Endothelial cell of umbilical vein (primary cell): ENCODE measurements around the gene RAB19. TPM values are rescaled to one million over a fixed set of nuclear protein-coding genes. Genes with fewer than 3 reads are reported as not detected.

Experiments
- BruUV-seq: library from RNA; stranded (reverse); fragments of 400-500 nt; replicated peaks from 2 replicates; lab custom pipeline; 2021; lab: Mats Ljungman, UMichigan
- CTCF ChIA-PET: fragments of 300-600, 350-600 bp; sonication (Branson Sonifier 250); formaldehyde crosslinking; loops from one replicate; lab custom pipeline; 2021; ENCODE audit warnings: antibody characterized with exemption, inconsistent platforms; lab: Charles Lee
- POLR2A ChIA-PET: fragments of 300-600, 350-600 bp; sonication (Branson Sonifier 250); formaldehyde crosslinking; loops from one replicate; lab custom pipeline; 2021; ENCODE audit warnings: antibody characterized with exemption, inconsistent platforms; lab: Charles Lee
- DNase-seq: peaks from one replicate; pipeline ENCODE4 v3.0.0-alpha.2; 2011; ENCODE audit warnings: low read depth, low spot score
- FAIRE-seq: peaks from 2 replicates; lab custom pipeline; 2011; peaks lifted over from hg19 to GRCh38; lab: Jason Lieb, UNC
- H2AFZ ChIP-seq: 2 replicates; pipeline ENCODE4 v1.6.0; 2012; ENCODE audit warnings: low read depth, low read length, control low read depth, inconsistent platforms
- H3K27ac ChIP-seq: 2 replicates; pipeline ENCODE4 v1.5.1; 2011; ENCODE audit warnings: low read depth, mild to moderate bottlenecking, control low read depth, low read length, moderate library complexity; ENCODE audit not compliant: insufficient read depth
- H3K27me3 ChIP-seq, 2 experiments: 2 replicates each; pipeline versions ENCODE4 v1.6.0 to v1.6.1; 2011; ENCODE audit warnings: low read length in 2 of 2, mixed read lengths in 1 of 2; ENCODE audit not compliant: control insufficient read depth in 2 of 2, insufficient read depth in 2 of 2
- H3K36me3 ChIP-seq, 2 experiments: 2 replicates in 1 of 2; 3 replicates in 1 of 2; pipeline ENCODE4 v1.5.1; 2011; ENCODE audit warnings: low read length in 2 of 2, mild to moderate bottlenecking in 1 of 2, moderate library complexity in 1 of 2; ENCODE audit not compliant: control insufficient read depth in 2 of 2, insufficient read depth in 2 of 2; ENCODE audit errors: extremely low read depth in 1 of 2
- H3K4me1 ChIP-seq: 3 replicates; pipeline ENCODE4 v1.5.1; 2011; ENCODE audit warnings: mild to moderate bottlenecking, low read length; ENCODE audit not compliant: control insufficient read depth, insufficient read depth; ENCODE audit errors: extremely low read depth
- H3K4me2 ChIP-seq: 2 replicates; pipeline ENCODE4 v1.6.1; 2011; ENCODE audit warnings: low read length, control low read depth, mixed read lengths; ENCODE audit not compliant: insufficient read depth
- H3K4me3 ChIP-seq, 3 experiments: fragments of 200-600 bp in 1 of 3; sonication (generic), shearing (Covaris generic) in 1 of 3; replicated peaks in 1 of 3; 2 replicates each; pipeline ENCODE4 v1.5.1; 2011 to 2016; ENCODE audit warnings: control low read depth in 3 of 3, low read length in 3 of 3, mild to moderate bottlenecking in 2 of 3, inconsistent platforms in 1 of 3, low read depth in 1 of 3, moderate library complexity in 1 of 3; ENCODE audit not compliant: insufficient read depth in 1 of 3
- H3K79me2 ChIP-seq: 2 replicates; pipeline ENCODE4 v1.6.0; 2012; ENCODE audit warnings: low read length, inconsistent platforms; ENCODE audit not compliant: control insufficient read depth, insufficient read depth
- H3K9ac ChIP-seq: replicated peaks from 2 replicates; pipeline ENCODE3; 2011; ENCODE audit warnings: low read length, control low read depth; ENCODE audit not compliant: insufficient read depth; ENCODE audit errors: extremely low read depth
- H3K9me1 ChIP-seq: replicated peaks from 3 replicates; pipeline ENCODE4 v1.6.0; 2011; ENCODE audit warnings: mild to moderate bottlenecking, low read length; ENCODE audit not compliant: control insufficient read depth, insufficient read depth; ENCODE audit errors: extremely low read depth
- H3K9me3 ChIP-seq: replicated peaks from 2 replicates; pipeline ENCODE4 v1.5.1; 2012; ENCODE audit warnings: low read length, inconsistent platforms; ENCODE audit not compliant: control insufficient read depth, insufficient read depth
- H4K20me1 ChIP-seq: replicated peaks from 2 replicates; pipeline ENCODE3; 2011; ENCODE audit warnings: mild to moderate bottlenecking, low read length; ENCODE audit not compliant: control insufficient read depth, insufficient read depth; ENCODE audit errors: extremely low read depth
- CTCF ChIP-seq, 2 donors: IDR thresholded peaks; 1 replicate in 1 of 2; 2 replicates in 1 of 2; pipeline ENCODE4 v1.5.1; 2011; ENCODE audit warnings: low read length in 2 of 2, mild to moderate bottlenecking in 2 of 2, moderate library complexity in 2 of 2, control low read depth in 1 of 2, inconsistent platforms in 1 of 2, low read depth in 1 of 2; ENCODE audit not compliant: insufficient read depth in 1 of 2; ENCODE audit errors: extremely low read depth in 1 of 2
- EZH2 ChIP-seq: IDR thresholded peaks from 2 replicates; pipeline ENCODE4 v1.6.1; 2012; ENCODE audit warnings: borderline replicate concordance, low read depth, mild to moderate bottlenecking, moderate library complexity, low read length, inconsistent platforms; ENCODE audit not compliant: severe bottlenecking
- FOS ChIP-seq: IDR thresholded peaks from 2 replicates; pipeline ENCODE4 v1.6.1; 2011; ENCODE audit warnings: mild to moderate bottlenecking, low read length, moderate library complexity, borderline replicate concordance; ENCODE audit not compliant: insufficient read depth
- GATA2 ChIP-seq: IDR thresholded peaks from 2 replicates; pipeline ENCODE4 v1.7.0; 2011; ENCODE audit warnings: low read depth, mild to moderate bottlenecking, moderate library complexity, mixed read lengths, low read length; ENCODE audit not compliant: insufficient read length, insufficient read depth
- JUN ChIP-seq: IDR thresholded peaks from 2 replicates; pipeline ENCODE4 v1.6.1; 2011; ENCODE audit warnings: borderline replicate concordance, low read depth; ENCODE audit not compliant: insufficient read length, insufficient read depth
- MYC ChIP-seq: IDR thresholded peaks from one replicate; pipeline ENCODE4 v1.6.1; 2011; ENCODE audit warnings: mild to moderate bottlenecking, low read depth, low read length
- POLR2A ChIP-seq: IDR thresholded peaks from 2 replicates; pipeline ENCODE4 v1.6.1; 2012; ENCODE audit warnings: low read depth, mild to moderate bottlenecking, control low read depth, low read length
- POLR2AphosphoS5 ChIP-seq: IDR thresholded peaks from 2 replicates; pipeline ENCODE4 v1.6.1; 2012; ENCODE audit warnings: low read depth, mild to moderate bottlenecking, control low read depth, low read length, moderate library complexity; ENCODE audit not compliant: insufficient read depth
- dilution Hi-C: fragments of 300-500 bp; cut with MboI; formaldehyde crosslinking; loops from one replicate; pipeline ENCODE4 v1.15.0; 2019; ENCODE audit warnings: low sequenced_read_pairs; ENCODE audit not compliant: extremely low pct_ligation_motif_present
- intact Hi-C: fragments of 100-400 bp; cut with micrococcal nuclease; formaldehyde crosslinking; loops from one replicate; pipeline ENCODE4 v1.10.0; 2022
- polyA plus RNA-seq, 4 experiments: library from polyadenylated mRNA; depleted of rRNA in 3 of 4; stranded (reverse) in 3 of 4; unstranded in 1 of 4; fragments of >200 nt; gene quantifications; 2 replicates each; pipeline versions ENCODE4 v1.2.1 to v1.2.3, GENCODE V29; 2011 to 2012; ENCODE audit warnings: missing spikeins in 1 of 4
- total RNA-seq: library from RNA; stranded (reverse); gene quantifications from 2 replicates; pipeline ENCODE4 v1.2.3, GENCODE V29; 2021
- TF ChIP-seq, protein P1 (sequence below): IDR thresholded peaks from 2 replicates; pipeline ENCODE4 v1.6.1; 2011; ENCODE audit not compliant: insufficient read depth, insufficient read length

RAB19 gene
- total and polyA plus RNA-seq, 2 donors (not counting 3 experiments of a cell fraction or from before 2014, with no cell fraction given), result not detected

- POLR2A ChIA-PET, result no interaction called here
- intact Hi-C loops, result loop anchor here (5.0 kb wide), 1 partner anchor 43 kb away; no protein-coding TSS in a partner anchor
- peaks cover 19% of the 10 kb centered on the region for H3K4me1 ChIP-seq
- peaks cover 5% of the 10 kb centered on the region for H4K20me1 ChIP-seq
- H3K4me3 ChIP-seq, result no peak overlapping the region
- H3K9me1 ChIP-seq, result no peaks in the 10 kb centered on the region
- peak; percentile 6 for DNase-seq
- peaks cover 19% of the 10 kb centered on the region for H3K79me2 ChIP-seq
- H3K4me2 ChIP-seq, result no peak overlapping the region
- peaks cover 0 to 3% of the 10 kb centered on the region in 2 experiments for H3K27me3 ChIP-seq
- no peak for TF ChIP-seq FOS
- TF ChIP-seq, protein P1, sequence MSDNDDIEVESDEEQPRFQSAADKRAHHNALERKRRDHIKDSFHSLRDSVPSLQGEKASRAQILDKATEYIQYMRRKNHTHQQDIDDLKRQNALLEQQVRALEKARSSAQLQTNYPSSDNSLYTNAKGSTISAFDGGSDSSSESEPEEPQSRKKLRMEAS, result no peak
- TF ChIP-seq MYC, result no peak
- TF ChIP-seq CTCF (IDR thresholded peaks at IDR 0.05; ENCODE audit: extremely low read depth in 1 of 2, insufficient read depth in 1 of 2, low read depth in 1 of 2, low read length in 2 of 2), result no peak
- TF ChIP-seq JUN, result no peak
- TF ChIP-seq EZH2, result no peak
- no peak for TF ChIP-seq POLR2A
- TF ChIP-seq POLR2AphosphoS5, result no peak
- no peak for TF ChIP-seq GATA2
- H3K27ac ChIP-seq, result no peak overlapping the region
- FAIRE-seq, result no peak
- no peak overlapping the region for H3K9ac ChIP-seq
- no peaks in the 10 kb centered on the region for H3K9me3 ChIP-seq
- CTCF ChIA-PET, result interaction anchor here (0.6 kb wide), 1 partner anchor 20 kb away, joined by 6 read pairs; no protein-coding TSS in a partner anchor
- no peak overlapping the region for H2AFZ ChIP-seq
- no TSS peak for BruUV-seq
- no peaks in the 10 kb centered on the region for H3K36me3 ChIP-seq
- dilution Hi-C loops, result no loop called here
Observed at GRCh38 chr7:140398821-140399220, 5.0 kb upstream of the RAB19 start.
